Measurements from ENCODE around the gene DPP7. TPM values are rescaled to one million over a fixed set of nuclear protein-coding genes. Genes with fewer than 3 reads are reported as not detected.
"Not testable (repeated sequence)": the region's sequence is repeated elsewhere in the genome, so short reads cannot be mapped to it uniquely, and the experiment has no call there.

DPP7 gene
- polyA plus RNA-seq, 2 donors, result 90.4 to 129 TPM

GRCh38 chr9:137140151-137141012, 25.8 kb upstream of the DPP7 start:
- 54 to 59% methylated on average over 26 of the region's 26 CpGs for WGBS, 2 donors
- Histone ChIP-seq H3K9me3 (ENCODE audit: control insufficient read depth in 2 of 2, insufficient read depth in 1 of 2, low read depth in 1 of 2, low read length in 1 of 2) (peaks cover 0 to 7% of the 10 kb centered on the region in 2 donors), H3K4me1 (ENCODE audit: control insufficient read depth in 2 of 2, insufficient read depth in 2 of 2, low read length in 1 of 2) (peaks cover 9 to 10% of the 10 kb centered on the region in 2 donors), H3K36me3 (ENCODE audit: control insufficient read depth in 2 of 2, insufficient read depth in 2 of 2, low read length in 1 of 2) (no peaks in the 10 kb centered on the region), H3K27ac (ENCODE audit: low read depth in 2 of 2, low read length in 1 of 2) (no peak overlapping the region), H3K27me3 (ENCODE audit: control insufficient read depth in 1 of 2, insufficient read depth in 2 of 2, low read length in 2 of 2) (peaks cover 0 to 29% of the 10 kb centered on the region in 2 donors), H3K4me3 (ENCODE audit: low read depth in 1 of 2, low read length in 2 of 2) (no peak overlapping the region)

GRCh38 chr9:137139468-137140150, 25.1 kb upstream of the DPP7 start:
- 32 to 34% methylated on average over 35 to 37 of the region's 37 CpGs for WGBS, 2 donors
- H3K4me3 ChIP-seq (ENCODE audit: low read depth in 1 of 2, low read length in 2 of 2), result no peak overlapping the region

GRCh38 chr9:137138722-137139467, 24.4 kb upstream of the DPP7 start, which contains the start of gene GRIN1:
TSS of gene GRIN1 (plus strand) at chr9:137139154. CDS start at chr9:137139487, 333 bp downstream.
- H3K9me3 ChIP-seq (ENCODE audit: control insufficient read depth in 2 of 2, insufficient read depth in 1 of 2, low read depth in 1 of 2, low read length in 1 of 2), result peaks cover 0 to 7% of the 10 kb centered on the region in 2 donors
- peaks cover 0 to 29% of the 10 kb centered on the region in 2 donors for H3K27me3 ChIP-seq (ENCODE audit: control insufficient read depth in 1 of 2, insufficient read depth in 2 of 2, low read length in 2 of 2)
- no peaks in the 10 kb centered on the region for H3K36me3 ChIP-seq (ENCODE audit: control insufficient read depth in 2 of 2, insufficient read depth in 2 of 2, low read length in 1 of 2)
- no peak within 1 kb of the TSS for H3K27ac ChIP-seq (ENCODE audit: low read depth in 2 of 2, low read length in 1 of 2)
- H3K4me3 ChIP-seq (ENCODE audit: low read depth in 1 of 2, low read length in 2 of 2), result peak within 1 kb of the TSS in 1 of 2 donors; percentile 1
- WGBS, 2 donors, result 4 to 9% methylated on average over 66 to 104 of the region's 104 CpGs
- H3K4me1 ChIP-seq (ENCODE audit: control insufficient read depth in 2 of 2, insufficient read depth in 2 of 2, low read length in 1 of 2), result peaks cover 9 to 10% of the 10 kb centered on the region in 2 donors

More at GRCh38 chr9:137139468-137140150, 25.1 kb upstream of the DPP7 start:
- peaks cover 0 to 29% of the 10 kb centered on the region in 2 donors for H3K27me3 ChIP-seq (ENCODE audit: control insufficient read depth in 1 of 2, insufficient read depth in 2 of 2, low read length in 2 of 2)
- no peaks in the 10 kb centered on the region for H3K36me3 ChIP-seq (ENCODE audit: control insufficient read depth in 2 of 2, insufficient read depth in 2 of 2, low read length in 1 of 2)
- H3K27ac ChIP-seq (ENCODE audit: low read depth in 2 of 2, low read length in 1 of 2), result no peak overlapping the region
- H3K9me3 ChIP-seq (ENCODE audit: control insufficient read depth in 2 of 2, insufficient read depth in 1 of 2, low read depth in 1 of 2, low read length in 1 of 2), result peaks cover 0 to 7% of the 10 kb centered on the region in 2 donors
- peaks cover 9 to 10% of the 10 kb centered on the region in 2 donors for H3K4me1 ChIP-seq (ENCODE audit: control insufficient read depth in 2 of 2, insufficient read depth in 2 of 2, low read length in 1 of 2)

- no peak overlapping the region for H3K27ac ChIP-seq (ENCODE audit: low read depth in 2 of 2, low read length in 1 of 2)
- peaks cover 9 to 10% of the 10 kb centered on the region in 2 donors for H3K4me1 ChIP-seq (ENCODE audit: control insufficient read depth in 2 of 2, insufficient read depth in 2 of 2, low read length in 1 of 2)
- peaks cover 0 to 7% of the 10 kb centered on the region in 2 donors for H3K9me3 ChIP-seq (ENCODE audit: control insufficient read depth in 2 of 2, insufficient read depth in 1 of 2, low read depth in 1 of 2, low read length in 1 of 2)
- no peaks in the 10 kb centered on the region for H3K36me3 ChIP-seq (ENCODE audit: control insufficient read depth in 2 of 2, insufficient read depth in 2 of 2, low read length in 1 of 2)
- H3K4me3 ChIP-seq (ENCODE audit: low read depth in 1 of 2, low read length in 2 of 2), result no peak overlapping the region
- 10 to 14% methylated on average over 22 to 25 of the region's 25 CpGs for WGBS, 2 donors
- peaks cover 0 to 29% of the 10 kb centered on the region in 2 donors for H3K27me3 ChIP-seq (ENCODE audit: control insufficient read depth in 1 of 2, insufficient read depth in 2 of 2, low read length in 2 of 2)
These were observed 23.7 kb upstream of the DPP7 start for GRCh38 chr9:137138058-137138721.

GRCh38 chr9:137136881-137137607, 22.5 kb upstream of the DPP7 start:
- Histone ChIP-seq H3K4me3 (ENCODE audit: low read depth in 1 of 2, low read length in 2 of 2) (no peak overlapping the region), H3K9me3 (ENCODE audit: control insufficient read depth in 2 of 2, insufficient read depth in 1 of 2, low read depth in 1 of 2, low read length in 1 of 2) (peaks cover 0 to 7% of the 10 kb centered on the region in 2 donors), H3K27me3 (ENCODE audit: control insufficient read depth in 1 of 2, insufficient read depth in 2 of 2, low read length in 2 of 2) (peaks cover 0 to 29% of the 10 kb centered on the region in 2 donors), H3K27ac (ENCODE audit: low read depth in 2 of 2, low read length in 1 of 2) (no peak overlapping the region), H3K4me1 (ENCODE audit: control insufficient read depth in 2 of 2, insufficient read depth in 2 of 2, low read length in 1 of 2) (peaks cover 9 to 10% of the 10 kb centered on the region in 2 donors), H3K36me3 (ENCODE audit: control insufficient read depth in 2 of 2, insufficient read depth in 2 of 2, low read length in 1 of 2) (no peaks in the 10 kb centered on the region)
- 65 to 67% methylated on average over 23 of the region's 23 CpGs for WGBS, 2 donors

GRCh38 chr9:137136261-137136880, 21.8 kb upstream of the DPP7 start:
- H3K36me3 ChIP-seq (ENCODE audit: control insufficient read depth in 2 of 2, insufficient read depth in 2 of 2, low read length in 1 of 2), result no peaks in the 10 kb centered on the region
- peaks cover 9 to 10% of the 10 kb centered on the region in 2 donors for H3K4me1 ChIP-seq (ENCODE audit: control insufficient read depth in 2 of 2, insufficient read depth in 2 of 2, low read length in 1 of 2)
- H3K27me3 ChIP-seq (ENCODE audit: control insufficient read depth in 1 of 2, insufficient read depth in 2 of 2, low read length in 2 of 2), result peaks cover 0 to 29% of the 10 kb centered on the region in 2 donors
- WGBS, 2 donors, result 26 to 27% methylated on average over 22 to 27 of the region's 27 CpGs
- H3K9me3 ChIP-seq (ENCODE audit: control insufficient read depth in 2 of 2, insufficient read depth in 1 of 2, low read depth in 1 of 2, low read length in 1 of 2), result peaks cover 0 to 7% of the 10 kb centered on the region in 2 donors
- no peak overlapping the region for H3K4me3 ChIP-seq (ENCODE audit: low read depth in 1 of 2, low read length in 2 of 2)
- no peak overlapping the region for H3K27ac ChIP-seq (ENCODE audit: low read depth in 2 of 2, low read length in 1 of 2)

- not testable (repeated sequence) for H3K9me3 ChIP-seq (ENCODE audit: control insufficient read depth in 2 of 2, insufficient read depth in 1 of 2, low read depth in 1 of 2, low read length in 1 of 2); H3K4me3 ChIP-seq (ENCODE audit: low read depth in 1 of 2, low read length in 2 of 2); H3K27ac ChIP-seq (ENCODE audit: low read depth in 2 of 2, low read length in 1 of 2); H3K36me3 ChIP-seq (ENCODE audit: control insufficient read depth in 2 of 2, insufficient read depth in 2 of 2, low read length in 1 of 2)
- Histone ChIP-seq H3K4me1 (ENCODE audit: control insufficient read depth in 2 of 2, insufficient read depth in 2 of 2, low read length in 1 of 2) (peaks cover 12 to 13% of the 10 kb centered on the region in 2 donors), H3K27me3 (ENCODE audit: control insufficient read depth in 1 of 2, insufficient read depth in 2 of 2, low read length in 2 of 2) (peaks cover 0 to 28% of the 10 kb centered on the region in 2 donors)
- 67 to 73% methylated on average over 9 of the region's 9 CpGs for WGBS, 2 donors
These were observed 20.6 kb upstream of the DPP7 start for GRCh38 chr9:137135154-137135553.

- H3K4me1 ChIP-seq (ENCODE audit: control insufficient read depth in 2 of 2, insufficient read depth in 2 of 2, low read length in 1 of 2), result peaks cover 13 to 16% of the 10 kb centered on the region in 2 donors
- peaks cover 0 to 8% of the 10 kb centered on the region in 2 donors for H3K9me3 ChIP-seq (ENCODE audit: control insufficient read depth in 2 of 2, insufficient read depth in 1 of 2, low read depth in 1 of 2, low read length in 1 of 2)
- no peak overlapping the region for H3K4me3 ChIP-seq (ENCODE audit: low read depth in 1 of 2, low read length in 2 of 2)
- peaks cover 0 to 21% of the 10 kb centered on the region in 2 donors for H3K27me3 ChIP-seq (ENCODE audit: control insufficient read depth in 1 of 2, insufficient read depth in 2 of 2, low read length in 2 of 2)
- H3K36me3 ChIP-seq (ENCODE audit: control insufficient read depth in 2 of 2, insufficient read depth in 2 of 2, low read length in 1 of 2), result no peaks in the 10 kb centered on the region
- no peak overlapping the region for H3K27ac ChIP-seq (ENCODE audit: low read depth in 2 of 2, low read length in 1 of 2)
- WGBS, 2 donors, result 65 to 76% methylated on average over 4 of the region's 4 CpGs
These were observed 19.7 kb upstream of the DPP7 start for GRCh38 chr9:137134191-137134590.
